Fibroblast of gingiva (primary cell): Measurements from ENCODE around the gene ANKRD31.
"Not testable (repeated sequence)": the region's sequence is repeated elsewhere in the genome, so short reads cannot be mapped to it uniquely, and the experiment has no call there.

Experiments
- DNase-seq: peaks from one replicate; pipeline ENCODE4 v3.0.0-alpha.2; 2011; ENCODE audit warnings: low read depth

ANKRD31 gene

GRCh38 chr5:75148051-75148450 lies 88.6 kb downstream of the ANKRD31 start:
- DNase-seq, result no peak

- DNase-seq, result no peak
Measured at GRCh38 chr5:75142566-75143136, 94.0 kb downstream of the ANKRD31 start.

- no peak for DNase-seq
Measured at GRCh38 chr5:75140277-75140676, 96.4 kb downstream of the ANKRD31 start.

GRCh38 chr5:75138689-75139088 lies 98.0 kb downstream of the ANKRD31 start:
- no peak for DNase-seq

GRCh38 chr5:75130818-75131349 lies 105.8 kb downstream of the ANKRD31 start:
- DNase-seq, result no peak

- no peak for DNase-seq
Measured at GRCh38 chr5:75116856-75117255, 119.8 kb downstream of the ANKRD31 start.

GRCh38 chr5:75114311-75114710 lies 122.4 kb downstream of the ANKRD31 start:
- DNase-seq, result peak; percentile 33

- no peak for DNase-seq
Measured at GRCh38 chr5:75113354-75114113, 123.1 kb downstream of the ANKRD31 start.

GRCh38 chr5:75108931-75109596 lies 127.6 kb downstream of the ANKRD31 start:
- DNase-seq, result no peak

GRCh38 chr5:75108515-75108914 lies 128.2 kb downstream of the ANKRD31 start:
- no peak for DNase-seq

- not testable (repeated sequence) for DNase-seq
Measured at GRCh38 chr5:75095956-75096355, 140.7 kb downstream of the ANKRD31 start.

- no peak for DNase-seq
Measured at GRCh38 chr5:75091597-75091996, 145.1 kb downstream of the ANKRD31 start.

- no peak for DNase-seq
Measured at GRCh38 chr5:75089662-75090061, 147.0 kb downstream of the ANKRD31 start.

GRCh38 chr5:75089137-75089536 lies 147.5 kb downstream of the ANKRD31 start:
- no peak for DNase-seq

GRCh38 chr5:75088648-75089047 lies 148.0 kb downstream of the ANKRD31 start:
- DNase-seq, result no peak

- no peak for DNase-seq
Measured at GRCh38 chr5:75081510-75081909, 155.2 kb downstream of the ANKRD31 start.

GRCh38 chr5:75079346-75079745 lies 157.3 kb downstream of the ANKRD31 start:
- DNase-seq, result not testable (repeated sequence)

- DNase-seq, result no peak
Measured at GRCh38 chr5:75078027-75078426, 158.7 kb downstream of the ANKRD31 start.

GRCh38 chr5:75072061-75072460 lies 164.6 kb downstream of the ANKRD31 start:
- no peak for DNase-seq

GRCh38 chr5:75071100-75071499 lies 165.6 kb downstream of the ANKRD31 start:
- DNase-seq, result no peak

- DNase-seq, result no peak
Measured at GRCh38 chr5:75067434-75067833, 169.2 kb downstream of the ANKRD31 start.

- DNase-seq, result no peak
Measured at GRCh38 chr5:75062925-75063531, 173.7 kb downstream of the ANKRD31 start.
